C4-2B (cell line): ENCODE results near the gene MISFA.
"Not testable (repeated sequence)": the region's sequence is repeated elsewhere in the genome, so short reads cannot be mapped to it uniquely, and the experiment has no call there.

Experiments
- H3K27ac ChIP-seq: fragments of 450-650 bp; 2 replicates; pipeline ENCODE4 v1.5.1; 2017
- CTCF ChIP-seq: fragments of 450-650 bp; conservative IDR thresholded peaks from 2 replicates; pipeline ENCODE4 v1.5.1; 2017; ENCODE audit warnings: mild to moderate bottlenecking
- ZFX ChIP-seq: fragments of 450-650 bp; IDR thresholded peaks from 2 replicates; pipeline ENCODE4 v1.6.1; 2017

The MISFA gene

GRCh38 chr11:18623707-18624106 is 24.1 kb downstream of the MISFA start:
- TF ChIP-seq ZFX = no peak
- no peak for TF ChIP-seq CTCF
- no peak overlapping the region for H3K27ac ChIP-seq

- TF ChIP-seq ZFX (no peak), CTCF (no peak)
- no peak overlapping the region for H3K27ac ChIP-seq
These were observed 24.6 kb downstream of the MISFA start for GRCh38 chr11:18624161-18624560.

GRCh38 chr11:18632841-18633240 is 33.3 kb downstream of the MISFA start:
- no peak for TF ChIP-seq CTCF
- TF ChIP-seq ZFX = no peak
- H3K27ac ChIP-seq = no peak overlapping the region

GRCh38 chr11:18633256-18634139 is 33.9 kb downstream of the MISFA start:
- TF ChIP-seq ZFX (no peak), CTCF (no peak)
- peak overlapping the region; percentile 83 for H3K27ac ChIP-seq

GRCh38 chr11:18634140-18635032 is 34.8 kb downstream of the MISFA start, which contains the start of gene SPTY2D1:
TSS of gene SPTY2D1 (minus strand) at chr11:18634342. CDS start at chr11:18634257, 85 bp downstream.
- TF ChIP-seq CTCF (no peak), ZFX (no peak)
- H3K27ac ChIP-seq = peak within 1 kb of the TSS; percentile 83

GRCh38 chr11:18641677-18642076 is 42.1 kb downstream of the MISFA start:
- TF ChIP-seq ZFX = no peak
- no peak for TF ChIP-seq CTCF
- no peak overlapping the region for H3K27ac ChIP-seq

GRCh38 chr11:18643034-18643433 is 43.4 kb downstream of the MISFA start:
- not testable (repeated sequence) for H3K27ac ChIP-seq
